Erythroblast (primary cell): Measurements from ENCODE around the gene TP63.
A peak's percentile ranks its signal among the peaks of the same experiment; 100 is the strongest.

ENCODE experiments used
- DNase-seq, 2 experiments: peaks; one replicate each; lab custom pipeline; 2025; lab: John Stamatoyannopoulos, UW
- GATA1 ChIP-seq: IDR thresholded peaks from 2 replicates; pipeline ENCODE4 v1.6.1; 2011; ENCODE audit warnings: low read depth, mild to moderate bottlenecking, control low read depth, low read length, moderate library complexity
- POLR2A ChIP-seq: IDR thresholded peaks from 2 replicates; pipeline ENCODE4 v1.6.1; 2011; ENCODE audit warnings: mild to moderate bottlenecking, low read length

The TP63 gene

GRCh38 chr3:189860296-189860695 is 229.1 kb downstream of the TP63 start:
- no peak for TF ChIP-seq GATA1
- TF ChIP-seq POLR2A, result no peak
- DNase-seq, result no peak

DNA sequence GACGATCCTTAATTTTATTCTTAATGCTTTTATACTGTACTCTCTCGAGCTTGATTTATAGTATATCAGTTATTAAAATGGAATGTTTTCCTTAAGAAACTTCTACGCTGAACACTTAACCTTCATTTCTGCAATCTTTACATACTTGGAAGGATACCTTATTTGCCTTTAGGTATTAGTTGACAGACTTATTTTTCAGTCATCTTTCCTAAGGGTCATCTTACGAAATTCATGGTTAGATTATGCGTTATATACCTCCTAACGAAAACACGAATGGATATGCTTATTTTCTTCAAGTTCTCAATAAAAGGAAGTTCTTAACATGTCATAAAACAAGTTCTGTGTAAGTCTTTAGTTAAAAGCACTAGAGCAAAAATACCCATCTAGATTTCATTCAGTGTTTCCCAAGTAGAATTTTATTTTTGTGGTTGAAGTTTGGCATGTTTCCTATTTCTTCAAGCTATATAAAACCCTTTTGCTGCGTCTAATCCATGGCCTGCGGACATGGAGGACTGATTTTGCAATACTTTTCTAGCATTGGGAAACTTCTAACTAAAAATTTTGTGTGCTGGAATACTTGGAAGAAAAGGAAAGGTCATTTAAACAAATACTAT is 231.3 kb downstream of the TP63 start:
- no peak for DNase-seq
- TF ChIP-seq POLR2A (no peak), GATA1 (no peak)

GRCh38 chr3:189863031-189863430 is 231.8 kb downstream of the TP63 start:
- TF ChIP-seq POLR2A (no peak), GATA1 (no peak)
- DNase-seq, result no peak

DNA sequence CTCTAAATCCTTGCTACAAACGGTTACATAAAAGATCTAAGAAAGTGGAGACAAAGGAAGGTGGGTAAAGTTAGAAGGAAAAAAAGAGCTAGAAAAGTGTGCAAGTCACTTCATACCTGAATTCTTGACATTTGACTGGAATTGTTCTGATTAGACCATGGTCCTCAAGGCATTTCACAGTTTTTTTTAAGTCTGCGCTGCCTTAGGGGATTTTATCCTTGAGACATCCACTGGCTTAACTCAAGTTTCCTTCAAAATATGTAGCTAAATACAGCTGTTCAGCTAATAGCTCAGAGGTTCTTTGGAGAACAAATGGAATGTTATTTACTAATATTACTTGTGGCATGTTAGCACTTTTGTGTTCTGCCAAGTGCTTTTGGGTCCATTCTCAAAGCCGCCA is 236.9 kb downstream of the TP63 start:
- TF ChIP-seq POLR2A (no peak), GATA1 (no peak)

DNA sequence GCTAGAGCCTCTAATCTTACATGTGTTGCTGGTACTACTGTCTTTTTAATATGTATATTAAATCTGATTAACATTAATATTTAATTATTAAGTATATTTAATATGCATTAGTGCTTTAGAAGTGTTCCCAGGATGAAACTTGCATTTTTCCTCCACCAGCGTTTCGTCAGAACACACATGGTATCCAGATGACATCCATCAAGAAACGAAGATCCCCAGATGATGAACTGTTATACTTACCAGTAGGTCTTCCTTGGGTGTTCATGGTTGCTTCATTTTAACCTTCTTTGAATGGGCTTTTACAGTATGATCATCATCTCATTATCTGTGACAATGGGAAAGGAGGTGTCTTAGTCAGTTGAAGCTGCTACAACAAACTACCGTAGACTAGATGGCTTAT is 238.0 kb downstream of the TP63 start:
- TF ChIP-seq POLR2A (no peak), GATA1 (no peak)
- no peak for DNase-seq

More for the DNA sequence above, 236.9 kb downstream of the TP63 start:
- no peak for DNase-seq

GRCh38 chr3:189871418-189871817 is 240.2 kb downstream of the TP63 start:
- no peak for TF ChIP-seq POLR2A
- no peak for TF ChIP-seq GATA1
- DNase-seq, result no peak

DNA sequence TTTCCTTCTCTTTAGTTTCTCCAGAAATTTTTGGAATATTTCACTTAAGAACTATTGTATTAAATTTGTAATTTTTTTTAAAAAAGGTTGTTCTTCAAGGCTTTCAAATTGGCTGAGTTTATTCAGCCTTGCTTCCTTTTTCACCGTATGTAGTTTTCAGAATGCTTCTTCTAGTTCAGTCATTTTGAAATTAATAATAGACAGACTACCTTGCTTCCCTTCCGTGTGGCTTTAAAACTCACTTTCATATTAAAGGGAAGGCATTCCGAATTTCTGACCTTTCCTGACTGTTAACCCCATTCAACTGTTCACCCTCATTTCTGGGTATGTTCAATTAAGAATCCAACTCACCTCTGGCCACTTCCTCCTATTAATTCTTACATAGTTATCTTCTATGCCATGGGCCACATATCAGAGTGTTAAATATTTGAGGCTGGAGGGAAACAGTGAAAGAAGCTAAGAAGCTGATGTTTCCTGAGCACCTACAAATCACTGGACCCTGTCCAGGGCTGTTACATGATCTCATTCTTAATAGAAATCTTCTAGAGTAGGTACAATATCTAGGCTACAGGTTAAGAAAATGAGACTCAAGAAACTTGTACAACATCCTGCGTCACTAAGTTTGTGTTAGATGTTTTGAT is 252.0 kb downstream of the TP63 start:
- DNase-seq, result no peak
- TF ChIP-seq GATA1 (no peak), POLR2A (no peak)

- peak; percentile 26 for DNase-seq
- no peak for TF ChIP-seq POLR2A
- no peak for TF ChIP-seq GATA1
These were observed 259.3 kb downstream of the TP63 start for GRCh38 chr3:189890496-189890895.

- TF ChIP-seq POLR2A (no peak), GATA1 (no peak)
- no peak for DNase-seq
These were observed 265.3 kb downstream of the TP63 start for GRCh38 chr3:189896533-189896932.

DNA sequence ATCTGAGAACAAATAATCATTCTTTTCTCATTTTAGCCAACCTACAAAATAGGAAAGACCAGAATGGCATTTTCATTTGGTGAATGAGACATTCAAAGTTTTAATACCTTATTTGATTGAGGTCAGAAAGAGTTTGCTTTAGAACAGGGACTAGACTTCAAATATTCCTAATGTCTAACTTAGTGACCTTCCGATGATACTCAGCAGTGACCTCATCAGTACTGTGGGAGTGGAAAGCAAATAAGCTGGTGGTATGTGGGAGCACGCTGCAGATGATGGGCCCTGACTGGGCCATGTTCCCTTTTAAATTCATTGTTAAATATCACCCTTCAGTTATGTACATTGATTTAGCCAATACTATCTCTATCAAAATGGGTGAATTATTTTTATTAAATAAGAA is 266.2 kb downstream of the TP63 start:
- DNase-seq, result no peak
- TF ChIP-seq GATA1 (no peak), POLR2A (no peak)

DNA sequence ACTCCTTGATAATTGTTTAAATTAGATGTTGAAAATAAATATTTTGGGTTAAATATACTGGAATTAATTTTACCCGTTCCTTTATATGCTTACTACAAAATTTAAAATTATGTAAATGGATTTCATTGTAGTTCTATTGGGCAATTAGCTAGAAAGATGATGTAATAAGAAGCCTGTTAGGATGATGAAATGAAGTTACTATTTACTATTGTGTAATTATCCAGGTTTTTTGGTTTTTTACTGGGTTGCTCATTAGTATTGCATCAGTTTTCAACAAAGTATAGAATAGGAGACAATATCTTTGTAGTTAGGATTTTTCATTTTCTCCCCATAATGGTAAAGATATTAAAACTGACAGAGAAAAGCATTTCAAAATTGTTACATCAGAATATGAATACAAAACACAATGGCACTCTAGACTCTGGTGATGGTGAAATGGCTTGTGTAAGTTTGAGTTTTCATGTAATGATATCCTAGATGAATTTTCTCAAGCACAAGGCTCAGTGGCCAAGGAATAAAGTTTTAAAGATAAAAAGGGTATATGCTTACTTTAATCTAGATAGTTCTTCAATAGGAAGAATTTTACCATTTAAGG is 267.5 kb downstream of the TP63 start:
- no peak for TF ChIP-seq GATA1
- TF ChIP-seq POLR2A, result no peak
- no peak for DNase-seq

DNA sequence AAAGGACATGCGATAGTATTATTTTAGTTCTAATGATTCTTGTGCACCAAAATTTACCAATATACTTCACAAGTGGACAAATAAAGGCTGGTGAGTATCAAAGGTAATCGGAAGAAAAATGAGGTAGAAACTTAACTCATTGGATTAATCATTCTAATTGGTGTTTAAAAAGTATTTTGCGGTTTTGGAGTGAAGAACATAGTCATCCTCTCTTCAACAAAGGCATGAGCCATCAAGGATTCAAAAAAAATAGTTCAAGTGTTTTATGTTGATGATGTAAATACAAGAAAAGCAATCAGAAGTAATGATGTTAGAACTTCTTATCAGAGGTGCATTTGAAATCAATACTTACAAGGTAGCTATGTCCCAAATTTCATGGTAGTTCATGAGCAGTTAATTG is 268.0 kb downstream of the TP63 start:
- no peak for DNase-seq
- TF ChIP-seq GATA1 (no peak), POLR2A (no peak)

- no peak for DNase-seq
- TF ChIP-seq GATA1 (no peak), POLR2A (no peak)
These were observed 269.4 kb downstream of the TP63 start for GRCh38 chr3:189900578-189900977.

DNA sequence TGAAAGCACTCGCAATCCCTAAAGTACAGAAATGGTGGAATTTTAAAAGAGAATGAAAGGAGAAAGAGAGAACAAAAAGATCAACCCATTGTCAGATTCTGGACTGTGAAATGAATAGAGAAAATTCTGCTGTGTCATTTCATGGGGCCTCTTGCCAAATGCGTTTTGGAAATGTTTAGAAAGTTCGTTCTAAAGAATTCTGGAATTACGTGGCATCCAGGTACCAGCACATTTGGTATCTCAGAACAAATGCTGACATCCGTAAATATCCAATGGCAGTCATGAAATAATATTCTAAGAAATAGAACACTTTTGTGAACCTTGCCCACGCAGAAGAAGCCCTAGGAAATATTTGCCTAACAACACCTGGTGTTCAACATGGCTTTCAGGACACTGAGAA is 270.3 kb downstream of the TP63 start:
- no peak for DNase-seq
- TF ChIP-seq GATA1 (no peak), POLR2A (no peak)
